Muscle layer of colon (tissue), 2 donors: ENCODE results near the gene BCKDHB.
"Not testable (repeated sequence)": the region's sequence is repeated elsewhere in the genome, so short reads cannot be mapped to it uniquely, and the experiment has no call there.

Experiments
- H3K27ac ChIP-seq: one replicate; pipeline ENCODE4 v1.7.0; 2013; ENCODE audit warnings: low read depth, mild to moderate bottlenecking, low read length, moderate library complexity
- H3K27me3 ChIP-seq, 2 donors: one replicate each; pipeline ENCODE4 v1.7.0; 2013; ENCODE audit warnings: low read length in 2 of 2, mild to moderate bottlenecking in 2 of 2; ENCODE audit not compliant: insufficient read depth in 2 of 2, control insufficient read depth in 1 of 2
- H3K36me3 ChIP-seq: one replicate; pipeline ENCODE4 v1.7.0; 2013; ENCODE audit warnings: mild to moderate bottlenecking, low read length; ENCODE audit not compliant: insufficient read depth
- H3K4me1 ChIP-seq: one replicate; pipeline ENCODE4 v1.7.0; 2013; ENCODE audit warnings: mild to moderate bottlenecking, low read length; ENCODE audit not compliant: insufficient read depth
- H3K4me3 ChIP-seq, 2 donors: one replicate each; pipeline ENCODE4 v1.7.0; 2013; ENCODE audit warnings: low read length in 2 of 2, low read depth in 1 of 2, mild to moderate bottlenecking in 1 of 2, moderate library complexity in 1 of 2
- H3K9ac ChIP-seq: one replicate; pipeline ENCODE4 v1.7.0; 2013; ENCODE audit warnings: low read length
- H3K9me3 ChIP-seq: one replicate; pipeline ENCODE4 v1.7.0; 2013; ENCODE audit warnings: mild to moderate bottlenecking, low read length
- donor health status: abdominal sarcoma.
- donor health status: Adenocarcinoma of cecum.

The BCKDHB gene

GRCh38 chr6:80106418-80107235, at the start of gene BCKDHB:
Gene BCKDHB, plus strand, starts transcription at chr6:80106671. Its CDS starts 23 bp downstream, at chr6:80106694.
- H3K4me3 ChIP-seq: peak within 1 kb of the TSS; percentile 61 to 86
- H3K27me3 ChIP-seq: no peaks in the 10 kb centered on the region
- H3K36me3 ChIP-seq: no peaks in the 10 kb centered on the region
- H3K9ac ChIP-seq: no peak within 1 kb of the TSS
- no peaks in the 10 kb centered on the region for H3K4me1 ChIP-seq
- H3K9me3 ChIP-seq: no peaks in the 10 kb centered on the region
- peak within 1 kb of the TSS; percentile 76 for H3K27ac ChIP-seq

- Histone ChIP-seq H3K4me3 (no peak overlapping the region), H3K27ac (no peak overlapping the region), H3K9me3 (no peaks in the 10 kb centered on the region), H3K9ac (no peak overlapping the region), H3K4me1 (no peaks in the 10 kb centered on the region), H3K27me3 (no peaks in the 10 kb centered on the region), H3K36me3 (no peaks in the 10 kb centered on the region)
Measured at GRCh38 chr6:80060774-80061173, 45.7 kb upstream of the BCKDHB start.

DNA sequence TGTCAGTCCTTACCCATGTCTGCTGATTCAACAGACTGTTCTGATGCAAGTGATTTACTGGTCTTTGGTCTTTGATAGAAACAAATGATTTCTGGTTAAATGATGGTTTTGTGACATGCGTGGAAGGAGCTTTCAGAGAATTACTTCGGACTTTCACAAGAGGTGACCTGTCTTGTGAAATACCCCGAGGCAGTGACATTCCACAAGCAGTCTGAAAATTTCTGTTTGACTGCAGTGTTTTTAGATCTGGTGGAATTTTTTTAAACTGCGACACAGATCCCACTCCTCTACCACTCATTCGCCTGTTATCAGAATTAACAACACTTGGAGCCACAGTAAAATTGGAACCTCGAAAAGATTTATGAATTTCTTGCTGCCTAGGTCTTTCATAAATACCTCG, 38.3 kb upstream of the BCKDHB start:
- not testable (repeated sequence) for H3K4me3 ChIP-seq, H3K9me3 ChIP-seq, H3K36me3 ChIP-seq, H3K27me3 ChIP-seq, H3K4me1 ChIP-seq, H3K27ac ChIP-seq, H3K9ac ChIP-seq

GRCh38 chr6:80070431-80070830, 36.0 kb upstream of the BCKDHB start:
- not testable (repeated sequence) for H3K36me3 ChIP-seq, H3K4me3 ChIP-seq, H3K27ac ChIP-seq, H3K4me1 ChIP-seq, H3K9me3 ChIP-seq, H3K27me3 ChIP-seq, H3K9ac ChIP-seq

DNA sequence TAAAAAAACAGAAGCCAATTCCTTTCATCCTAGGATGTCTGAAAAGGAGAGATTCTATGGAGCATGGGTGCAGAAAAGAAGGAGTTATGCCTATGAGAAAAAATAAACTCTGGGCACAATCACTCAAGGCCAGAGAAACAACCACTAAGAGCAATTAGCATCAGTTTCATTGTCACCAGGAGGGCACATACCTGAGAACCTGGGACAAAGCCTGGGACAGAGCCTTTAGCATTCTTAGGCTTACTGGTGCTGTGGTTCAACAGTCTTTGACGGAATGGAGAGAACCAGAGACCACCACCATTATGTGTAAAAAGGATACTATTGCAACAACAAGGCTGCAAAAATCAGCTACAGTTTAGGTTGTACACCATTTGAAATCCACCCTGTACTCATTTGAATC, 29.4 kb upstream of the BCKDHB start:
- no peaks in the 10 kb centered on the region for H3K36me3 ChIP-seq
- no peaks in the 10 kb centered on the region for H3K4me1 ChIP-seq
- no peaks in the 10 kb centered on the region for H3K27me3 ChIP-seq
- no peak overlapping the region for H3K27ac ChIP-seq
- no peaks in the 10 kb centered on the region for H3K9me3 ChIP-seq
- H3K9ac ChIP-seq: no peak overlapping the region
- H3K4me3 ChIP-seq: no peak overlapping the region

- no peaks in the 10 kb centered on the region for H3K4me1 ChIP-seq
- H3K36me3 ChIP-seq: no peaks in the 10 kb centered on the region
- H3K27ac ChIP-seq: no peak overlapping the region
- H3K9me3 ChIP-seq: no peaks in the 10 kb centered on the region
- no peak overlapping the region for H3K9ac ChIP-seq
- H3K4me3 ChIP-seq: no peak overlapping the region
- H3K27me3 ChIP-seq: no peaks in the 10 kb centered on the region
Measured at GRCh38 chr6:80088637-80089036, 17.8 kb upstream of the BCKDHB start.

DNA sequence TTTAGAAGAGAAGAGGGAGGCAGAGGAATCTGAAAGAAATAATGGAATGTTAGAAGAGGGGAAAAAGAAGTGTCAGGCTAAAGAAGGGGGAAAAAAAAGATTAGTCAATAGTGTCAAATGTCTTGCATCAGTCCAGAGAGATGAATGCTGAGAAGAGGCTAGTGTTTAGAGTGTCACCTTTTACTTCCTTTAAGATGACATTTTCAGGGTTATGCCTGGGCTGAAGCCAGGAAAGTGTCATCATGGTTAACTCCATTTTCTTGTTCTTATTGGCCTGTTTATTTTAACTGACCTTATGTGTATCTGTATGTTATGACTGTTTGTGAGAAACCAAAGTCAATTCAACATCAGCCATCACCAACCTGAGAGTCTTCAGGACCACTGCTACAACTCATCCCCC, 15.0 kb upstream of the BCKDHB start:
- H3K27me3 ChIP-seq: no peaks in the 10 kb centered on the region
- no peak overlapping the region for H3K4me3 ChIP-seq
- H3K36me3 ChIP-seq: no peaks in the 10 kb centered on the region
- H3K4me1 ChIP-seq: no peaks in the 10 kb centered on the region
- no peaks in the 10 kb centered on the region for H3K9me3 ChIP-seq
- no peak overlapping the region for H3K27ac ChIP-seq
- H3K9ac ChIP-seq: no peak overlapping the region

DNA sequence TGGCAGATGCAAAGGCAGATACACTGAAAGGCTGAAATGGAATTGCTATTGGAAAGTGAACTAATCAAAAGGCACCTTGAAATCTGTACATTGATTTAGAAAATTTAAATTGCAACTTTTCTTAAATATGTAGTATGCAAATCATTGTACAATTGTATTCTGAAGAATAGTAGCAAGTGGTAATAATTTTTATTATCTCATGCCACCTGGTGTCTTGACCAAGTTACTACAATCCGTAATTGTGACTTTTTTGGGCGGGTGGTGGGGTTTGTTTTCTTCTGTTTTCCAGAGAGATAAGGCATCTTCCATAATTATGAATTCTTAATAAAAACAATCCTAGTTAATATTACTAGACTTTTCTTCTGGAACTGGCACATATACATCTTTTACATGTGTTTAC, 12.5 kb upstream of the BCKDHB start:
- Histone ChIP-seq H3K27ac (no peak overlapping the region), H3K9ac (no peak overlapping the region), H3K36me3 (no peaks in the 10 kb centered on the region), H3K27me3 (no peaks in the 10 kb centered on the region), H3K4me1 (no peaks in the 10 kb centered on the region), H3K4me3 (no peak overlapping the region), H3K9me3 (no peaks in the 10 kb centered on the region)

GRCh38 chr6:80095600-80095999, 10.9 kb upstream of the BCKDHB start:
- Histone ChIP-seq H3K4me1 (no peaks in the 10 kb centered on the region), H3K4me3 (no peak overlapping the region), H3K27me3 (no peaks in the 10 kb centered on the region), H3K27ac (no peak overlapping the region), H3K9ac (no peak overlapping the region), H3K9me3 (no peaks in the 10 kb centered on the region), H3K36me3 (no peaks in the 10 kb centered on the region)

DNA sequence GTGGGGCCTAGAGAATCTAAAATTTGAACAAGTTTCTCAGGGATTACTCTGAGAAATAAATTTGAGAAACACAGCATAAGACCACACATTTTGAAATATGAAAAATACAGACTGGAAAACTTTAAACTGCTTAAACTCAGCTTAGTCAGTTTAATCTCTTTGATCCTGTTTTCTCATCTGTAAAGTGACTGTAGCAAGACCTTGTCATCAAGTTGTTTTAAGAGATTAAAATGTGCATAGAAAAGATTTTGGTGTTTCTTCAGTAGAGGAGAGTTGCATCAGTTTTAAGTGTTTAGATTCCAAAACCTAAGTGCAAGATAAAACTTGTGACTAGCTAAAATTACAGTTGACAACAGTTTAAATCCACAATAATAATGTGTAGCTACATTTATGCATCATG, 8.1 kb upstream of the BCKDHB start:
- Histone ChIP-seq H3K4me1 (no peaks in the 10 kb centered on the region), H3K4me3 (no peak overlapping the region), H3K9ac (no peak overlapping the region), H3K27ac (no peak overlapping the region), H3K27me3 (no peaks in the 10 kb centered on the region), H3K36me3 (no peaks in the 10 kb centered on the region), H3K9me3 (no peaks in the 10 kb centered on the region)

GRCh38 chr6:80104520-80104919, 2.0 kb upstream of the BCKDHB start:
- Histone ChIP-seq H3K4me1 (no peaks in the 10 kb centered on the region), H3K9me3 (no peaks in the 10 kb centered on the region), H3K4me3 (no peak overlapping the region), H3K9ac (no peak overlapping the region), H3K27me3 (no peaks in the 10 kb centered on the region), H3K27ac (no peak overlapping the region), H3K36me3 (no peaks in the 10 kb centered on the region)

DNA sequence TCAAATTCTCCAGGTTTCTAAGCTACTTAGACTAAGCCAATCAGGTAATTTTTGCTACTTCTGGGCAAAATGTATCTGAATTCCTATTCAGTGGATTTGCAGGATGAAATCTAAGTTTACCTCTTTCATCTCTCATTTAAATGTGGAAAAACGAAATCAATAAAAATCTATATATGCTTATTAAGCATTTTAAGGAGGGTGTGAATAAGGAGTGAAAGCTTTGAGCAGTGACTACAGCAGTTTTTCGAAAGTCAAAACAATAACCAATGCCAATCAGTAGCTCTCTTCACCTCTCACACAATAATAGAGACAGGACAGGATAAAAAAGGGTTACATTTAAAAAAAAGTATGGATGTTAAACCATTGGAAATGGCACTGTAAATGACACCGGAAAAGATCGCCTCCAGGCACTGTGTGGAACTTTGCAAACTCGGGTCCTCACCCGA, 476 bp upstream of the BCKDHB start:
- no peaks in the 10 kb centered on the region for H3K4me1 ChIP-seq
- H3K27me3 ChIP-seq: no peaks in the 10 kb centered on the region
- no peaks in the 10 kb centered on the region for H3K36me3 ChIP-seq
- H3K9ac ChIP-seq: no peak overlapping the region
- H3K9me3 ChIP-seq: no peaks in the 10 kb centered on the region
- peak overlapping the region; percentile 76 for H3K27ac ChIP-seq
- H3K4me3 ChIP-seq: peak overlapping the region; percentile 50 to 86
